Urothelium cell line (cell line): Measurements from ENCODE around the gene RILPL1.
"Not testable (repeated sequence)": the region's sequence is repeated elsewhere in the genome, so short reads cannot be mapped to it uniquely, and the experiment has no call there.

Experiments
- DNase-seq: peaks from one replicate; pipeline ENCODE4 v3.0.0; 2011; ENCODE audit warnings: low spot score, mixed read lengths
- FAIRE-seq: peaks from 2 replicates; lab custom pipeline; 2011; peaks lifted over from hg19 to GRCh38; lab: Jason Lieb, UNC

RILPL1 gene

DNA sequence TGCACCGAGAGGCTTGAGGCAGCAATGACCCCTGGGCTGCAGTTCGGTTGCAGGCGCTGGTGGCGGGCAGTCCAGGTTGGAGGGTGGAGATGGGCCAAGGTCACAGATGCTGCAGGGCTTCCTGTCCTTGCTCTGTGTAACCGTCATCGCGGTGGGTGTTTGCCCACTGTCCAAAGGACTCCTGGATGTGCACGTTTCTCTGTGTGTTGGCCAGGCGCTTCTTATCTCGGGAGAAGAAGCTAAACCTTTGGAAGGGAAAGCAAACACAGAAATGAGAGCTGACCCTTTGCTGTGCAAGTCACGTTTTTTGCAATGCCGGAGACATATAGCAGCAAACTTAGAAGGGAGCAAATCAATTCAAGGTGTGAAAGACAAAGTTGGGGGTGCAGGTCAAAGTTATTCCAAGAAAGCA, 61.1 kb downstream of the RILPL1 start:
- DNase-seq (no peak), FAIRE-seq (no peak)

DNA sequence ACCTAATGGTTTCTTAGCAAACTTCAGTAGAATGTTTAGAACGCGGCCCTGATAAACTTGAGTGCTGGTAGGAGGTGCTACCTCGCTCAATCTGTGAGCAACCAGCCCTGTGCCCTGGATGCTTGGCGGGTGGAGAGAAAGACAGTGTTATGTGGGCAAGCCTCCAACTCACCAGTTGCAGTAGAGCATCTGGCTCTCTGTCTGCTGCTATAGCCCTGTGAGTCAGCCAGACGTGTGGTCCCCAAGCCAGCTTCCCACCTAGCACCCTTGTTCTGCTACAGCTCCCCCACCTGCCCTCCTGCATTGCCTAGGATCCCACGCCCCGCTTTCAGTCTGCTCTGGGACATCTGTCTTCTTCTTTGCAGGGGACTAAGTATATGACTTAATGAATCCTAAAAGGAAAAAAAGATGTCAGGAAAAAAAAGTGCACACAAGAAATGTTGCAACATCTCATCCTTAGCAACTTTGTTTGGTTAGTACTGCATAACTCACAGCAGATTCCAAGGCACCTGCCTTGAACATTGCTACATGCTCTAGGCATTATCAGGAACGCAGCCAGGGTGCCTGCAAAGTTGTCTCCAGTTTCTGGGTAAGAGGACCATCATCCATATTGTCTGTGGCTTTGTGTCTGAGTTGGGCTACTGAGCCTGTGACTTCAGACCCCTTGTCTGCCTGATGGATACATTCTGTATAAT, 62.0 kb downstream of the RILPL1 start:
- FAIRE-seq (no peak), DNase-seq (no peak)

GRCh38 chr12:123469978-123470377, 63.5 kb downstream of the RILPL1 start:
- no peak for FAIRE-seq

DNA sequence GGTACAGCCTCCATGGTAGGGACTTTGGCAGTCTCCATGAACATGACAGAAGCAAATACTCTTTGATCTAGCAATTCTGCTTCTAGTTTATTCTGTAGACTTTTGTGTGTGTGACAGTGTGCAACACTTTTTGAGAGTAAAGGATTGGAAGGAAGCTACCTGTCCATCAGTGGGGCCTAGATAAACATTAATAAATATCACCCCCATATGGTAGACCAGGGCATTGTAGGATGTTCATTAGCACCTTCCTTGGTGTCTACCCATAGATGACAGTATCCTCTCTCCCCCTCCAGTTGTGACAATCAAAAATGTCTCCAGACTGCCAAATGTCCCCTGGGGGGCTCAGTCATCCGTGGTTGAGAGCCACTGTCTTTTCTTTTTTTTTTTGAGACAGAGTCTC, 64.7 kb downstream of the RILPL1 start:
- no peak for FAIRE-seq
- no peak for DNase-seq

More at GRCh38 chr12:123469978-123470377, 63.5 kb downstream of the RILPL1 start:
- DNase-seq = no peak

DNA sequence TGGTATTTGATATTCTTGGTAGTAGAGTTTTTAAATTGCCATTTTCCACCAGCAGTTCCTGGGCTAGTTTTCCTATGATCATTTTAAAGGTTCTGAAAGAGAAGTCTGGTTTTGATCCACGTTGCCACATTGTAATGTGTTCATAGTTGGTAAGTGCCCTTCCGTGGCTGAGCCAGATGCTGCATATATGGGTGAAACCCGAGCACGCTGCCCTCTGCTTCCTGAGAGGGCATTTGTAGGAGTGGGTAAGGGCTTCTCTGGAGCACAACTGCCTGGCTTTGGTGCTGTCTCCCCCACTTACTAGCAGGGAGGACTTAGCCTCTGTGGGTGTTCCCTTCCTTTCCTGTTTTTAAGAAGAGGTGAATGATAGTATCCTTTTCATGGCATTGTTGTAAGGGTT, 68.4 kb downstream of the RILPL1 start:
- DNase-seq (no peak), FAIRE-seq (no peak)

DNA sequence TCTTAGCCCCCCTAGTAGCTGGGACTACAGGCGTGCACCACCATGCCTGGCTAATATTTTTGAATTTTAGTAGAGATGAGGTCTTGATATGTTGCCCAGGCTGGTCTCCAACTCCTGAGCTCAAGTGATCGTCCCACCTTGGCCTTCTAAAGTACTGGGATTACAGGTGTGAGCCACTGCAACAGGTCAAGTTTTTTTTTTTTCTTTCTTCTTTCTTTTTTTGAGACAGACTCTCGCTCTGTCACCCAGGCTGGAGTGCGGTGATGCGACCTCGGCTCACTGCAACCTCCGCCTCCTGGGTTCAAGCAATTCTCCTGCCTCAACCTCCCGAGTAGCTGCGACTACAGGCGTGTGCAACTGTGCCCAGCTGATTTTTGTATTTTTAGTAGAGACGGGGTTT, 70.3 kb downstream of the RILPL1 start:
- FAIRE-seq, DNase-seq: not testable (repeated sequence)

GRCh38 chr12:123457980-123458779, 75.3 kb downstream of the RILPL1 start, which contains the start of gene SNRNP35:
TSS of gene SNRNP35 (plus strand) at chr12:123458139. CDS start at chr12:123465541, 7,402 bp downstream.
- DNase-seq (peak; percentile 81), FAIRE-seq (no peak)

- DNase-seq (no peak), FAIRE-seq (no peak)
Measured at GRCh38 chr12:123453165-123453564, 80.4 kb downstream of the RILPL1 start.

- not testable (repeated sequence) for DNase-seq, FAIRE-seq
Measured at GRCh38 chr12:123452276-123452550, 81.3 kb downstream of the RILPL1 start.

GRCh38 chr12:123450636-123451035, 82.9 kb downstream of the RILPL1 start:
- FAIRE-seq = no peak
- DNase-seq = no peak

DNA sequence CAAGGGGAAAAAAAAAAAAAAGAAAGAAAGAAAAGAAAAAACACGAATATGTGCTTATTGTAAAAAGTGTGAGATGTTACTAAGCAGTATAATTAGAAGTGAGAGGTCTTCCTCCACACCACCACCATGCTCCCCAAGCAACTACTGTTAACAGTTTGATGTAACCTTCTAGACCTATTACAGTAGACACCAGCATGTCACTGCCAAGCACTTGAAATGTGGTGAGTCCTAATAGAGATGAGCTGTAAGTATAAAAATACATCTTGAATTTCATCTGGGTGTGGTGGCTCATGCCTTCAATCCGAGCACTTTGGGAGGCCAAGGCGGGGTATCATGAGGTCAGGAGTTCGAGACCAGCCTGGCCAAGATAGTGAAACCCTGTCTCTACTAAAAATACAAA, 83.7 kb downstream of the RILPL1 start:
- DNase-seq (no peak), FAIRE-seq (no peak)

DNA sequence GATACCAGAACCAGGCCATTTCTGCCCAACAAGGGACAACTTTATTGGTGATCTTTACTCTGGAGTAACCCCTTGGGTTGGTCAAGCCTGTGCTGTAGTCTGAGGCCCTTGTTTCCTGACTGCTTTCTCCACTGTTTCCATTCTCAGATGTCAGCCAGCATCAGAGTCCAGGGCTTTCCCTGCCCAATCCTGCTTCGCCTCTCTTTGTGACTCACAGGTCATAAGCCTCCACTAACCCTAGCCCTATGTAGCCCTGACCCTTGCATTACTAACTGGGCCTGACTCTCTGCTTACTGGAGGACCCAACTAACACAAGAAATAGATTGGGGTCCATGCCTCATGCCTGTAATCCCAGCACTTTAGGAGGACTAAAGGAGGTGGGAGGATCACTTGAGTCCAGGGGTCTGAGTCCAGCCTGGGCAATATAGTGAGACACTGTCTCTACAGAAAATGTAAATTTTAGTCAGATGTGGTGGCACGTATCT, 84.2 kb downstream of the RILPL1 start:
- DNase-seq (no peak), FAIRE-seq (no peak)

DNA sequence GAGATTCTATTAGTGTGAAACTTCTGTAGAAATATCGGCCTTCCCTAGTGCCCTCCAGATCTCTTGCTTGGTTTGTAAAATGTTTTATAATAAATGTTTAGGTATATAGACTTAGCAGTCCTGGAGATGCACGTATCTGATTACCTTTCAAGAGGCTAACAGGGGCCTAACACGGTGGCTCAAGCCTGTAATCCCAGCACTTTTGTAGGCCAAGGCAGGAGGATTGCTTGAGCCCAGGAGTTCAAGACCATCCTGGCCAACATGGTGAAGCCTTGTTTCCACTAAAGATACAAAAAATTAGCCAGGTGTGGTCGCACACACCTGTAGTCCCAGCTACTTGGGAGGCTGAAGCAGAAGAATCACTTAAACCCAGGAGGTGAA, 87.2 kb downstream of the RILPL1 start:
- FAIRE-seq (no peak), DNase-seq (no peak)

- FAIRE-seq = no peak
Measured at GRCh38 chr12:123445388-123446332, 87.9 kb downstream of the RILPL1 start.

DNA sequence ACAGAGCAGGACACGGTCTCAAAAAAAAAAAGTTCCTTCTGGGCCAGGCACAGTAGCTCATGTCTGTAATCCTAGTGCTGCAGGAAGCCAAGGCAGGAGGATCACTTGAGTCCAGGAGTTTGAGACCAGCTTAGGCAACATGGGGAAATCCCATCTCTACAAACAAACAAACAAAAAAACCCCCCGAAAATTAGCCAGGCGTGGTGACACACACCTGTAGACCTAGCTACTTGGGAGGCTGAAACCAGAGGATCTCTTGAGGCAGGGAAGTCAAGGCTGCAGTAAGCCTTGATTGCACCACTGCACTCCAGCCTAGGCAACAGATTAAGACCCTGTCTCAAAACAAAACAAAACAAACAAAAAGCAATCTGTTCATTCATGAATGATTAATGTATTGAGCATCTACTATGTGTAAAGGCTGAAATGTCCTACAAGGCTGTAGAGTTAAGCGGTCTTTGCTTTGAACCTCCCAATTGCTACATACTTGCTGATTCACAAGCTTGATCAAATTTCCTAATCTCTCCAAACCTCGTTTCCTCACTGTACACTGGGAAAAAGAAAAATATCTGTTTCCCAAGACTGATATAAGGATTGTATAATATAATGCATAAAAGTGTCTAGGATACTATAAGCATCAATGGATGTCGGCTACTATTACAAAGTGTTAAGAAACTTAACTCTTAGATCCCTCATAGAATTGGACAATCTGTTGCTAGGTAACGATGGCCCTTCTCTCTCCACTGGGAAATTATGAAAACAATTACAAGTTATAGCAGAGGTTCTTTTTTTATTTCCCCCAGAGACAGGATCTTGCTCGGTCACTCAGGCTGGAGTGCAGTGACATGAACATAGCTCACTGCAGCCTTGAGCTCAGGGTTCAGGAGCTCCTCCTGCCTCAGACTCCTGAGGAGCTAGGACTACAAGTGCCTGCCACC, 89.2 kb downstream of the RILPL1 start:
- DNase-seq (no peak), FAIRE-seq (no peak)

More at GRCh38 chr12:123445388-123446332, 87.9 kb downstream of the RILPL1 start:
- DNase-seq = no peak

DNA sequence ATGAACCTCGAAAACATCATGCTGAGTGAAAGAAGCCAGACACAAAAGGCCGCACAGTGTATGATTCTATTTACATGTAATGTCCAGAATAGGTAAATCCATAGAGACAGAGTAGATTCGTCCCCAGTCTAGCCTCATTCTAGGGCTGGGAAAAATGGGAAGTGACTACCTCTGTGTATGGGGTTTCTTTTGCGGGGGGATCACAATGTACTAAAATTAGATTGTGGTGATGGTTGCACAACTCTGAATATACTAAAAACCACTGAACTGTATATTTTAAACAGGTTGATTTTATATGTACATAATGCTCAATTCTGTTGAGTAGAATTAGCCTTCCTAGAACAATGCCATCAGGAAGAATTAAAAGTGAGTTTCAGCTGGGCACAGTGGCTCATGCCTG, 90.7 kb downstream of the RILPL1 start:
- no peak for DNase-seq
- FAIRE-seq = no peak

GRCh38 chr12:123441523-123442164, 91.9 kb downstream of the RILPL1 start:
- no peak for DNase-seq
- no peak for FAIRE-seq

GRCh38 chr12:123436017-123436964, 97.2 kb downstream of the RILPL1 start, which contains the start of gene RILPL2:
TSS of gene RILPL2 (minus strand) at chr12:123436684. CDS start at chr12:123436420, 264 bp downstream.
- peak; percentile 87 for DNase-seq

More at GRCh38 chr12:123436017-123436964, 97.2 kb downstream of the RILPL1 start, which contains the start of gene RILPL2:
- FAIRE-seq = no peak
